ENCODE results near the gene GKN1.

The GKN1 gene

GRCh38 chr2:68937346-68938055 is 36.9 kb upstream of the GKN1 start:
- Histone ChIP-seq H3K4me3 (ENCODE audit: low read length) (no peak overlapping the region), H3K27me3 (ENCODE audit: control insufficient read depth, insufficient read depth, low read length) (no peaks in the 10 kb centered on the region), H3K9me3 (ENCODE audit: control insufficient read depth, insufficient read depth, low read length) (no peaks in the 10 kb centered on the region), H3K27ac (ENCODE audit: low read length) (no peak overlapping the region), H3K36me3 (ENCODE audit: control insufficient read depth, insufficient read depth, low read length) (no peaks in the 10 kb centered on the region), H3K4me1 (ENCODE audit: control insufficient read depth, insufficient read depth, low read length) (no peaks in the 10 kb centered on the region)
- no peak for DNase-seq (ENCODE audit: low read depth, low spot score)
- WGBS (ENCODE audit: insufficient coverage, insufficient read length): no CpG with 5 or more reads among the region's 5 CpGs

- no peak overlapping the region for H3K4me3 ChIP-seq (ENCODE audit: low read length)
- DNase-seq (ENCODE audit: low read depth, low spot score): no peak
- WGBS (ENCODE audit: insufficient coverage, insufficient read length): no CpG with 5 or more reads among the region's 3 CpGs
- no peaks in the 10 kb centered on the region for H3K27me3 ChIP-seq (ENCODE audit: control insufficient read depth, insufficient read depth, low read length)
- H3K36me3 ChIP-seq (ENCODE audit: control insufficient read depth, insufficient read depth, low read length): no peaks in the 10 kb centered on the region
- no peak overlapping the region for H3K27ac ChIP-seq (ENCODE audit: low read length)
- H3K4me1 ChIP-seq (ENCODE audit: control insufficient read depth, insufficient read depth, low read length): no peaks in the 10 kb centered on the region
- H3K9me3 ChIP-seq (ENCODE audit: control insufficient read depth, insufficient read depth, low read length): no peaks in the 10 kb centered on the region
Observed at GRCh38 chr2:68938938-68939337, 35.5 kb upstream of the GKN1 start.

- no peaks in the 10 kb centered on the region for H3K9me3 ChIP-seq (ENCODE audit: control insufficient read depth, insufficient read depth, low read length)
- DNase-seq (ENCODE audit: low read depth, low spot score): no peak
- no peak overlapping the region for H3K4me3 ChIP-seq (ENCODE audit: low read length)
- H3K27ac ChIP-seq (ENCODE audit: low read length): no peak overlapping the region
- H3K4me1 ChIP-seq (ENCODE audit: control insufficient read depth, insufficient read depth, low read length): 0 out of 2 replicates have a peak, but pooled peaks cover 1% of the 10 kb centered on the region
- WGBS (ENCODE audit: insufficient coverage, insufficient read length): no CpG with 5 or more reads among the region's 1 CpG
- H3K36me3 ChIP-seq (ENCODE audit: control insufficient read depth, insufficient read depth, low read length): no peaks in the 10 kb centered on the region
- no peaks in the 10 kb centered on the region for H3K27me3 ChIP-seq (ENCODE audit: control insufficient read depth, insufficient read depth, low read length)
Observed at GRCh38 chr2:68939962-68940361, 34.5 kb upstream of the GKN1 start.

- Histone ChIP-seq H3K27ac (ENCODE audit: low read length) (no peak overlapping the region), H3K4me1 (ENCODE audit: control insufficient read depth, insufficient read depth, low read length) (0 out of 2 replicates have a peak, but pooled peaks cover 1% of the 10 kb centered on the region), H3K9me3 (ENCODE audit: control insufficient read depth, insufficient read depth, low read length) (no peaks in the 10 kb centered on the region), H3K27me3 (ENCODE audit: control insufficient read depth, insufficient read depth, low read length) (no peaks in the 10 kb centered on the region), H3K4me3 (ENCODE audit: low read length) (no peak overlapping the region), H3K36me3 (ENCODE audit: control insufficient read depth, insufficient read depth, low read length) (no peaks in the 10 kb centered on the region)
- WGBS (ENCODE audit: insufficient coverage, insufficient read length): no CpG with 5 or more reads among the region's 1 CpG
- DNase-seq (ENCODE audit: low read depth, low spot score): no peak
Observed at GRCh38 chr2:68940369-68940768, 34.1 kb upstream of the GKN1 start.

- H3K4me3 ChIP-seq (ENCODE audit: low read length): no peak overlapping the region
- no peaks in the 10 kb centered on the region for H3K36me3 ChIP-seq (ENCODE audit: control insufficient read depth, insufficient read depth, low read length)
- no peaks in the 10 kb centered on the region for H3K9me3 ChIP-seq (ENCODE audit: control insufficient read depth, insufficient read depth, low read length)
- H3K27ac ChIP-seq (ENCODE audit: low read length): no peak overlapping the region
- DNase-seq (ENCODE audit: low read depth, low spot score): no peak
- no peaks in the 10 kb centered on the region for H3K27me3 ChIP-seq (ENCODE audit: control insufficient read depth, insufficient read depth, low read length)
- 0 out of 2 replicates have a peak, but pooled peaks cover 1% of the 10 kb centered on the region for H3K4me1 ChIP-seq (ENCODE audit: control insufficient read depth, insufficient read depth, low read length)
Observed at GRCh38 chr2:68942827-68943226, 31.6 kb upstream of the GKN1 start.

GRCh38 chr2:68943581-68944568 is 30.6 kb upstream of the GKN1 start:
- WGBS (ENCODE audit: insufficient coverage, insufficient read length): no CpG with 5 or more reads among the region's 27 CpGs
- no peaks in the 10 kb centered on the region for H3K9me3 ChIP-seq (ENCODE audit: control insufficient read depth, insufficient read depth, low read length)
- H3K27ac ChIP-seq (ENCODE audit: low read length): no peak overlapping the region
- peak; percentile 68 for DNase-seq (ENCODE audit: low read depth, low spot score)
- H3K27me3 ChIP-seq (ENCODE audit: control insufficient read depth, insufficient read depth, low read length): no peaks in the 10 kb centered on the region
- H3K4me3 ChIP-seq (ENCODE audit: low read length): peak overlapping the region; percentile 43; the same call in 1 of the 2 replicates
- 0 out of 2 replicates have a peak, but pooled peaks cover 1% of the 10 kb centered on the region for H3K4me1 ChIP-seq (ENCODE audit: control insufficient read depth, insufficient read depth, low read length)
- no peaks in the 10 kb centered on the region for H3K36me3 ChIP-seq (ENCODE audit: control insufficient read depth, insufficient read depth, low read length)

- Histone ChIP-seq H3K36me3 (ENCODE audit: control insufficient read depth, insufficient read depth, low read length) (no peaks in the 10 kb centered on the region), H3K9me3 (ENCODE audit: control insufficient read depth, insufficient read depth, low read length) (no peaks in the 10 kb centered on the region), H3K4me3 (ENCODE audit: low read length) (no peak overlapping the region), H3K4me1 (ENCODE audit: control insufficient read depth, insufficient read depth, low read length) (0 out of 2 replicates have a peak, but pooled peaks cover 1% of the 10 kb centered on the region), H3K27ac (ENCODE audit: low read length) (no peak overlapping the region), H3K27me3 (ENCODE audit: control insufficient read depth, insufficient read depth, low read length) (no peaks in the 10 kb centered on the region)
- no CpG with 5 or more reads among the region's 3 CpGs for WGBS (ENCODE audit: insufficient coverage, insufficient read length)
- no peak for DNase-seq (ENCODE audit: low read depth, low spot score)
Observed at GRCh38 chr2:68946117-68946516, 28.3 kb upstream of the GKN1 start.

- 0 out of 2 replicates have a peak, but pooled peaks cover 1% of the 10 kb centered on the region for H3K4me1 ChIP-seq (ENCODE audit: control insufficient read depth, insufficient read depth, low read length)
- no peak overlapping the region for H3K4me3 ChIP-seq (ENCODE audit: low read length)
- H3K36me3 ChIP-seq (ENCODE audit: control insufficient read depth, insufficient read depth, low read length): no peaks in the 10 kb centered on the region
- no CpG with 5 or more reads among the region's 1 CpG for WGBS (ENCODE audit: insufficient coverage, insufficient read length)
- H3K9me3 ChIP-seq (ENCODE audit: control insufficient read depth, insufficient read depth, low read length): no peaks in the 10 kb centered on the region
- H3K27ac ChIP-seq (ENCODE audit: low read length): no peak overlapping the region
- no peaks in the 10 kb centered on the region for H3K27me3 ChIP-seq (ENCODE audit: control insufficient read depth, insufficient read depth, low read length)
- DNase-seq (ENCODE audit: low read depth, low spot score): no peak
Observed at GRCh38 chr2:68948710-68949109, 25.7 kb upstream of the GKN1 start.

- no peak for DNase-seq (ENCODE audit: low read depth, low spot score)
- no peaks in the 10 kb centered on the region for H3K4me1 ChIP-seq (ENCODE audit: control insufficient read depth, insufficient read depth, low read length)
- H3K4me3 ChIP-seq (ENCODE audit: low read length): no peak overlapping the region
- H3K36me3 ChIP-seq (ENCODE audit: control insufficient read depth, insufficient read depth, low read length): no peaks in the 10 kb centered on the region
- H3K27me3 ChIP-seq (ENCODE audit: control insufficient read depth, insufficient read depth, low read length): no peaks in the 10 kb centered on the region
- H3K27ac ChIP-seq (ENCODE audit: low read length): no peak overlapping the region
- no CpG with 5 or more reads among the region's 4 CpGs for WGBS (ENCODE audit: insufficient coverage, insufficient read length)
- no peaks in the 10 kb centered on the region for H3K9me3 ChIP-seq (ENCODE audit: control insufficient read depth, insufficient read depth, low read length)
Observed at GRCh38 chr2:68951899-68952298, 22.5 kb upstream of the GKN1 start.

GRCh38 chr2:68952887-68953521 is 21.4 kb upstream of the GKN1 start, which contains the start of gene GKN2:
Gene GKN2, minus strand, starts transcription at chr2:68952893. Its CDS starts 32 bp downstream, at chr2:68952861.
- Histone ChIP-seq H3K27ac (ENCODE audit: low read length) (no peak within 1 kb of the TSS), H3K4me3 (ENCODE audit: low read length) (no peak within 1 kb of the TSS), H3K27me3 (ENCODE audit: control insufficient read depth, insufficient read depth, low read length) (no peaks in the 10 kb centered on the region), H3K4me1 (ENCODE audit: control insufficient read depth, insufficient read depth, low read length) (no peaks in the 10 kb centered on the region), H3K9me3 (ENCODE audit: control insufficient read depth, insufficient read depth, low read length) (no peaks in the 10 kb centered on the region), H3K36me3 (ENCODE audit: control insufficient read depth, insufficient read depth, low read length) (no peaks in the 10 kb centered on the region)
- DNase-seq (ENCODE audit: low read depth, low spot score): no peak
- WGBS (ENCODE audit: insufficient coverage, insufficient read length): no CpG with 5 or more reads among the region's 4 CpGs
